Omental fat pad (tissue), 4 donors: Measurements from ENCODE around the gene PDLIM1. TPM values are rescaled to one million over a fixed set of nuclear protein-coding genes. Genes with fewer than 3 reads are reported as not detected.
"Not testable (repeated sequence)": the region's sequence is repeated elsewhere in the genome, so short reads cannot be mapped to it uniquely, and the experiment has no call there.

ENCODE experiments used
- ATAC-seq: fragments of 150-250 bp; one replicate; pipeline ENCODE4 v1.9.1; 2016; ENCODE audit warnings: mild to moderate bottlenecking, moderate library complexity; ENCODE audit not compliant: low FRiP score
- DNase-seq: peaks from one replicate; pipeline ENCODE4 v3.0.0-alpha.2; 2019; ENCODE audit warnings: low spot score
- CTCF ChIP-seq, 3 donors: fragments of 450-650 bp; IDR thresholded peaks; one replicate each; pipeline ENCODE4 v1.5.1; 2016 to 2017; ENCODE audit warnings: antibody characterized with exemption in 3 of 3, mild to moderate bottlenecking in 3 of 3, moderate library complexity in 2 of 3
- total RNA-seq, 4 donors: library from RNA; depleted of rRNA; stranded (reverse); fragments of >200 nt; gene quantifications; one replicate each; pipeline ENCODE4 v1.1.0, GENCODE V29; 2016

PDLIM1 gene
- total RNA-seq, 4 donors from 2014 or later, result 85.6 to 175 (median 122) TPM

DNA sequence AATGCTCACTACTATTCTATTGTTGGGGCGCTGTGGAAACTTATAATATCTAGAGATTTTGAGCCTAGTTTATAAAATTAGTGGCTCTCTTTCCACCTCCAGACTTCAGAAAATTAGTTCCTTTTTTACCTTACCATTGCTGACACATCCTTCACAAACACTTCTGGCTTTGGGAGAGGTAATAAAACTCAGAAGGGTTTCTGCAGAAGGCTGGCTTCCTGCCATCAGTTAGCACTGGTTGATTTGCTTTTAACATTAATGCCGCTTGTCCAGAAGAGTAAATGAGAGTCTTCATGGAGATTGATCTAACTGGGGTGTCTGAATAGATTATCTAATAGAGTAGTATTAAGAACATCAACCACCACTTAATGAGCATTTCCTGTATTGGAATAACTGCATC, 76.4 kb downstream of the PDLIM1 start:
- ATAC-seq, result no peak
- TF ChIP-seq CTCF (IDR thresholded peaks at IDR 0.05), result no peak
- DNase-seq, result no peak

GRCh38 chr10:95211606-95212279, 79.1 kb downstream of the PDLIM1 start:
- DNase-seq (no peak), ATAC-seq (no peak)
- no peak for TF ChIP-seq CTCF (IDR thresholded peaks at IDR 0.05)

GRCh38 chr10:95209509-95210127, 81.2 kb downstream of the PDLIM1 start:
- DNase-seq (no peak), ATAC-seq (no peak)
- no peak for TF ChIP-seq CTCF (IDR thresholded peaks at IDR 0.05)

- no peak for DNase-seq
- no peak for ATAC-seq
- no peak for TF ChIP-seq CTCF (IDR thresholded peaks at IDR 0.05)
These were observed 82.0 kb downstream of the PDLIM1 start for GRCh38 chr10:95208702-95209391.

DNA sequence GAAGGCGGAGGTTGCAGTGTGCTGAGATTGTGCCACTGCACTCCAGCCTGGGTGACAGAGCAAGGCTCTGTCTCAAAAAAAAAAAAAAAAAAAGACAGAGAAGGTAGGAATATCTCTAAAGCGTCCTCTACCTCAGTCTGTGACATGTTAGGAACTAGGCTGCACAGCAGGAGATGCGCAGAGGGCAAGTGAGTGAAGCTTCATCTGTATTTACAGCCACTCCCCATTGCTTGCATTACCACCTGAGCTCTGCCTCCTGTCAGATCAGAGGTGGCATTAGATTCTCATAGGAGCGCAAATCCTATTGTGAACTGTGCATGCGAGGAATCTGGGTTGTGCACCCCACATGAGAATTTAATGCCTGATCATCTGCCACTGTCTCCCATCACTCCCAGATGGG, 87.9 kb downstream of the PDLIM1 start:
- not testable (repeated sequence) for ATAC-seq, DNase-seq

GRCh38 chr10:95201736-95202135, 89.1 kb downstream of the PDLIM1 start:
- no peak for TF ChIP-seq CTCF (IDR thresholded peaks at IDR 0.05)
- DNase-seq, result no peak
- ATAC-seq, result no peak

GRCh38 chr10:95196046-95196445, 94.8 kb downstream of the PDLIM1 start:
- ATAC-seq (no peak), DNase-seq (no peak)
- no peak for TF ChIP-seq CTCF (IDR thresholded peaks at IDR 0.05)
